ENCODE data around the gene U2AF2.

Gene U2AF2

GRCh38 chr19:55621673-55622231 is 33.1 kb upstream of the U2AF2 start:
- DNase-seq (ENCODE audit: low spot score): no peak

GRCh38 chr19:55622242-55622969 is 32.4 kb upstream of the U2AF2 start:
- DNase-seq (ENCODE audit: low spot score): no peak

- DNase-seq (ENCODE audit: low spot score): no peak
Observed at GRCh38 chr19:55623130-55623529, 31.7 kb upstream of the U2AF2 start.

- DNase-seq (ENCODE audit: low spot score): no peak
Observed at GRCh38 chr19:55623561-55623960, 31.3 kb upstream of the U2AF2 start.

GRCh38 chr19:55624109-55625003 is 30.5 kb upstream of the U2AF2 start, which contains the start of gene ZNF784:
Gene ZNF784 (minus strand): TSS chr19:55624566. CDS start chr19:55624561, 5 bp downstream.
- DNase-seq (ENCODE audit: low spot score): peak; percentile 97

- no peak for DNase-seq (ENCODE audit: low spot score)
Observed at GRCh38 chr19:55625004-55625326, 29.9 kb upstream of the U2AF2 start.

GRCh38 chr19:55626350-55626749 is 28.5 kb upstream of the U2AF2 start:
- no peak for DNase-seq (ENCODE audit: low spot score)

GRCh38 chr19:55632463-55632834 is 22.4 kb upstream of the U2AF2 start:
- DNase-seq (ENCODE audit: low spot score): peak; percentile 70

GRCh38 chr19:55633861-55634260 is 21.0 kb upstream of the U2AF2 start:
- no peak for DNase-seq (ENCODE audit: low spot score)

GRCh38 chr19:55635334-55635717 is 19.5 kb upstream of the U2AF2 start:
- DNase-seq (ENCODE audit: low spot score): no peak

- no peak for DNase-seq (ENCODE audit: low spot score)
Observed at GRCh38 chr19:55635856-55636440, 18.9 kb upstream of the U2AF2 start.

- DNase-seq (ENCODE audit: low spot score): no peak
Observed at GRCh38 chr19:55636723-55637122, 18.1 kb upstream of the U2AF2 start.

GRCh38 chr19:55637534-55637933 is 17.3 kb upstream of the U2AF2 start:
- DNase-seq (ENCODE audit: low spot score): no peak

- no peak for DNase-seq (ENCODE audit: low spot score)
Observed at GRCh38 chr19:55638864-55639359, 15.9 kb upstream of the U2AF2 start.

GRCh38 chr19:55640043-55640576 is 14.7 kb upstream of the U2AF2 start:
- no peak for DNase-seq (ENCODE audit: low spot score)

- DNase-seq (ENCODE audit: low spot score): peak; percentile 85
Observed at GRCh38 chr19:55640577-55641425, 14.0 kb upstream of the U2AF2 start, which contains the start of gene ZNF580. Gene ZNF580 (plus strand): TSS chr19:55641002. CDS start chr19:55642509, 1,507 bp downstream.

GRCh38 chr19:55641426-55642152 is 13.2 kb upstream of the U2AF2 start:
- DNase-seq (ENCODE audit: low spot score): no peak

GRCh38 chr19:55642153-55643002 is 12.5 kb upstream of the U2AF2 start:
- peak; percentile 53 for DNase-seq (ENCODE audit: low spot score)
